OCI-LY3 (cell line): ENCODE results near the gene RAB31.

Source experiments
- H2AFZ ChIP-seq: fragments of 200-600, 300-600 bp; shearing (Covaris generic); 2 replicates; pipeline ENCODE4 v1.6.0; 2014; ENCODE audit warnings: antibody characterized with exemption, low read depth, low read length
- H3K27ac ChIP-seq: fragments of 200-600, 300-600 bp; sonication (generic); 2 replicates; pipeline ENCODE4 v1.5.1; 2014; ENCODE audit warnings: mild to moderate bottlenecking, low read length, moderate library complexity, mixed read lengths
- H3K27me3 ChIP-seq: fragments of 200-600, 300-600 bp; sonication (generic); 2 replicates; pipeline ENCODE4 v1.6.1; 2014; ENCODE audit warnings: low read depth, low read length, mixed read lengths
- H3K36me3 ChIP-seq: fragments of 200-600, 300-600 bp; sonication (generic); replicated peaks from 2 replicates; pipeline ENCODE3; 2014; ENCODE audit warnings: low read depth, low read length, mixed read lengths
- H3K4me1 ChIP-seq: fragments of 300-600, 200-600 bp; sonication (generic); 2 replicates; pipeline ENCODE4 v1.6.1; 2014; ENCODE audit warnings: low read length, mixed read lengths
- H3K4me2 ChIP-seq: fragments of 200-600, 300-600 bp; sonication (generic); 2 replicates; pipeline ENCODE4 v1.6.1; 2014; ENCODE audit warnings: low read length, mixed read lengths
- H3K4me3 ChIP-seq: fragments of 300-600, 200-600 bp; sonication (generic); 2 replicates; pipeline ENCODE4 v1.5.1; 2014; ENCODE audit warnings: antibody characterized with exemption, mild to moderate bottlenecking, low read length, moderate library complexity
- H3K79me2 ChIP-seq: fragments of 300-600, 200-600 bp; shearing (Covaris generic); 2 replicates; pipeline ENCODE4 v1.6.1; 2014; ENCODE audit warnings: mild to moderate bottlenecking, low read length, mixed read lengths
- H3K9ac ChIP-seq: fragments of 300-600, 200-600 bp; shearing (Covaris generic); 2 replicates; pipeline ENCODE4 v1.6.0; 2014; ENCODE audit warnings: mild to moderate bottlenecking, low read length, moderate library complexity
- H3K9me3 ChIP-seq: fragments of 200-600, 300-600 bp; shearing (Covaris generic); 2 replicates; pipeline ENCODE4 v1.6.1; 2014; ENCODE audit warnings: low read length, mixed read lengths; ENCODE audit not compliant: insufficient read depth
- H4K20me1 ChIP-seq: fragments of 200-600, 300-600 bp; sonication (generic); 2 replicates; pipeline ENCODE4 v1.6.1; 2016; ENCODE audit warnings: low read length, mixed read lengths; ENCODE audit not compliant: insufficient read depth
- EZH2phosphoT487 ChIP-seq: fragments of 200-600 bp; shearing (Covaris generic); IDR thresholded peaks from 2 replicates; pipeline ENCODE4 v1.6.1; 2018; ENCODE audit warnings: antibody characterized with exemption, mixed run types, low read depth
- TF ChIP-seq, protein P1 (sequence below): fragments of 200-600, 300-600 bp; sonication (generic); IDR thresholded peaks from 2 replicates; pipeline ENCODE4 v1.5.1; 2014; ENCODE audit warnings: antibody characterized with exemption, low read length, low read depth

Gene RAB31

DNA sequence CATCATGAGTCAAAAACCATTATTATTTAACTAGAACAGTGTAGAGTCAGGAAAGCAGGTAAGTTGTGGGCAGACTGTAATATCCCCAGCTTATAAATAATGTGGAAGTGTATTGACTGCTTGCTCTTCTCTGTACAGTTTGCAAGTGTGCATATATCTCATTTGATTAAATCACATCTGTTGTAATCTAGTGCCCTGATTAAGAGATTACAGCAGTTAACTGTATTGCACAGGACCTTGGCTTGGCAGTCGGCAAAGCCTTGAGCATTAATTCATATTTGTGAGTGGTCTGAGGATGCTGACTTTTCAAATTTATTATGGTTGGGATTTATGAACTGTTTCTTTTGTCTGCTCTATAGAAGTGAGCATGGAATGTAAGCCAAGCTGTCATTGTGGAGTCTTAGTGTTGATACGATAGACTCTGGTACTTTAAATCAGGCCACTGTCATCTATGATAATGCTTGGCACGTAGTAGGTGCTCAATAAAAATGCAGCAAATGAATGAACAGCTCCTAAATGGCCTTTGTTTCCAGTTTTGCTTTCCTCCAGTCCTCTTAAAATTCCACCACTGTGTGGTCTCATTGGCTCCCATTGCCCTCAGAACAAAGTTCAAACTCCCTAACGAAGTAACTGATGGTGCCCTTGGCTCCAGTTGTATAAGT lies 48.3 kb downstream of the RAB31 start:
- Histone ChIP-seq H3K9ac (no peak overlapping the region), H3K27ac (no peak overlapping the region), H3K36me3 (no peaks in the 10 kb centered on the region), H4K20me1 (no peaks in the 10 kb centered on the region), H3K4me3 (no peak overlapping the region), H3K27me3 (no peaks in the 10 kb centered on the region), H3K9me3 (no peaks in the 10 kb centered on the region), H3K79me2 (no peaks in the 10 kb centered on the region), H3K4me2 (no peak overlapping the region), H3K4me1 (no peaks in the 10 kb centered on the region), H2AFZ (no peak overlapping the region)
- no peak for TF ChIP-seq EZH2phosphoT487
- TF ChIP-seq, protein P1, sequence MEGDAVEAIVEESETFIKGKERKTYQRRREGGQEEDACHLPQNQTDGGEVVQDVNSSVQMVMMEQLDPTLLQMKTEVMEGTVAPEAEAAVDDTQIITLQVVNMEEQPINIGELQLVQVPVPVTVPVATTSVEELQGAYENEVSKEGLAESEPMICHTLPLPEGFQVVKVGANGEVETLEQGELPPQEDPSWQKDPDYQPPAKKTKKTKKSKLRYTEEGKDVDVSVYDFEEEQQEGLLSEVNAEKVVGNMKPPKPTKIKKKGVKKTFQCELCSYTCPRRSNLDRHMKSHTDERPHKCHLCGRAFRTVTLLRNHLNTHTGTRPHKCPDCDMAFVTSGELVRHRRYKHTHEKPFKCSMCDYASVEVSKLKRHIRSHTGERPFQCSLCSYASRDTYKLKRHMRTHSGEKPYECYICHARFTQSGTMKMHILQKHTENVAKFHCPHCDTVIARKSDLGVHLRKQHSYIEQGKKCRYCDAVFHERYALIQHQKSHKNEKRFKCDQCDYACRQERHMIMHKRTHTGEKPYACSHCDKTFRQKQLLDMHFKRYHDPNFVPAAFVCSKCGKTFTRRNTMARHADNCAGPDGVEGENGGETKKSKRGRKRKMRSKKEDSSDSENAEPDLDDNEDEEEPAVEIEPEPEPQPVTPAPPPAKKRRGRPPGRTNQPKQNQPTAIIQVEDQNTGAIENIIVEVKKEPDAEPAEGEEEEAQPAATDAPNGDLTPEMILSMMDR, result no peak

DNA sequence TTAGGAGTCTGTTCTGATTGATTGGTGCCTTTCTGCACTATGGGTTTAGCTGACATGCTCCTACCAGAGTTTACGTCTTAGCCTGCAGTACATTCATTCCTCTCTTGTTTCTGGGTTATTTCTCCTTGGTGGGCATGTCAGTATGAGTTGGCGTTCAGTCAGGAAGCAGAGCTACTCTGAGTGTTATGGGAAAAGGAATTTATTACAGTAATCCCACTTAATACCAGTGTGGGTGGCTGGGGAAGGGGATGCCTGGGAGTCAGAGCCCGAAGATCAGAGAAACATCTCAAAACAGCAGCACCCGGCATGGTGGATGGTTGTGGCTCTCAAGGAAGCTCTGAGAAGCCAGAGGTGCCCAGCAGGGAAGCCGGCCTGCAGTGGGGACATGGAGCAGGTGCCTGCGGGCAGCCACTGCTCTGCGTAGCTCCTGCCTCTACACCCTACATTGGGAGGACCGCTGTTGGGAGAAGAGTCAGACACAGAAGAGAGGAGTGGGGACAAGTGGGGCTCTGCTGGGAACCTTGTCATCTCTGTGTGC lies 48.9 kb downstream of the RAB31 start:
- H3K4me2 ChIP-seq, result no peak overlapping the region
- no peak overlapping the region for H3K27ac ChIP-seq

DNA sequence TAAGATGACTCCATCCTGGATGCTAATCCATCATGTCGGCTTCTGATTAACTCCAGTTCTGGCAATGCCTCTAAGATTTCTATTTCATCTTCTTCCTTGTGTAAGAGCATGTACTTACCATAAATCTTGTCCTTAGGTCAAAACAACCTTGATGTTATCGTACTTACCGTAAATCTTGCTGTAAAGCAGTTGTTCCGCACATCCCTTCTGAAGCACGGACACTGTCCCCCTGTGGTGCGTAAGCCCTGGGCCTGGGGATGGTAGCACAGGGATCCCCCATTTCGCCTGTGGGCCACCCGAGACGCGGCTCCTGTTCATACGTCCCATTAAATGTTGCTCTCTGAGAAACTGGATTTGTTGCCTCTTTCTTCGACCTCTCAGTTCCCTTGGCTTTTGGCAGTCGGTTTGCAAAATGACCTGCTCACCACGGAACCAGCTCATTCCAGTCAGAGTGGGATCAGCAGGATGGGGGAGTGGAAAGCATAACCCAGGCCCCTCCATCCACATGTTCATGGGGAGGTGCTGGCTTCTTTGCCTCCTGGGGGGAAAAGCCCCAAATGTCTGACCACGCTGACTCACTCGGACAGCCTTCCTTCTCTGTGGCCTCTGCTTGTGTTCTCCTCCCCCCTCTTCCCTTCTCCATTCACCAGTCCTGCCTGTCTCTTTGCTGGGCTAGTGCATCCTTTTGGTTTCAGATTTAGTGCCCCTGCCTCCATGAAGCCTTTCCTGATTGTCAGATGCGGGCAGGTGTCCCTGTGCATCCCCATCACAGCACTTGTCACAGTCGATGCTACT lies 49.9 kb downstream of the RAB31 start:
- no peaks in the 10 kb centered on the region for H3K4me1 ChIP-seq
- H3K27me3 ChIP-seq, result no peaks in the 10 kb centered on the region
- H3K9me3 ChIP-seq, result no peaks in the 10 kb centered on the region
- no peak overlapping the region for H3K27ac ChIP-seq
- no peak overlapping the region for H2AFZ ChIP-seq
- TF ChIP-seq, protein P1, result no peak
- TF ChIP-seq EZH2phosphoT487, result no peak
- H3K79me2 ChIP-seq, result no peaks in the 10 kb centered on the region
- H3K9ac ChIP-seq, result no peak overlapping the region
- H3K4me3 ChIP-seq, result no peak overlapping the region
- no peaks in the 10 kb centered on the region for H4K20me1 ChIP-seq
- no peak overlapping the region for H3K4me2 ChIP-seq
- no peaks in the 10 kb centered on the region for H3K36me3 ChIP-seq

More for the DNA sequence above, 48.9 kb downstream of the RAB31 start:
- Histone ChIP-seq H4K20me1 (no peaks in the 10 kb centered on the region), H3K27me3 (no peaks in the 10 kb centered on the region), H3K9me3 (no peaks in the 10 kb centered on the region), H3K4me3 (no peak overlapping the region), H3K79me2 (no peaks in the 10 kb centered on the region), H3K9ac (no peak overlapping the region), H3K36me3 (no peaks in the 10 kb centered on the region), H3K4me1 (no peaks in the 10 kb centered on the region), H2AFZ (no peak overlapping the region)
- no peak for TF ChIP-seq EZH2phosphoT487

- no peaks in the 10 kb centered on the region for H3K4me1 ChIP-seq
- no peak overlapping the region for H3K4me2 ChIP-seq
- H4K20me1 ChIP-seq, result no peaks in the 10 kb centered on the region
- no peaks in the 10 kb centered on the region for H3K79me2 ChIP-seq
- H3K9me3 ChIP-seq, result no peaks in the 10 kb centered on the region
- no peaks in the 10 kb centered on the region for H3K27me3 ChIP-seq
- no peak for TF ChIP-seq EZH2phosphoT487
- TF ChIP-seq, protein P1, result no peak
- H3K9ac ChIP-seq, result no peak overlapping the region
- no peak overlapping the region for H3K27ac ChIP-seq
- H3K4me3 ChIP-seq, result no peak overlapping the region
- no peak overlapping the region for H2AFZ ChIP-seq
- no peaks in the 10 kb centered on the region for H3K36me3 ChIP-seq
Observed at GRCh38 chr18:9758624-9759075, 50.5 kb downstream of the RAB31 start.
